ENCODE results near the gene SART1.
"Not testable (repeated sequence)": the region's sequence is repeated elsewhere in the genome, so short reads cannot be mapped to it uniquely, and the experiment has no call there.

The SART1 gene

DNA sequence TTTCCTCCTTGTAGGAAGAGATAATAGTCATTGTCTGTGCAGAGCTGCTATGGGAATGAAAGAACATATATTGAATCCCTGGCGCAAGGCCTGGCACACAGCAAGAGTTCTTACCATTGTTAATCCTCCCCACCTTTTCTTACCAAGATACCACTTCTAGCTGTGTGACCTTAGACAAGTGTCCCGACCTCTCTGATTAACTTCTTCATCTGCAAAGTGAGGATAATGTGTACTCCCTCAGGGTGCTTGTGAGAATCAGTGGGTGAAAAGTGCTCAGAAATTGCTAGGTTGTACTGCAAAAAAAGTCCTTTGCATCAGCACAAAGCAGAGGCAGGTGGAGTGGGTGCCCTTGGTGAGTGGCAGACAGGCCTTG lies 46.5 kb downstream of the SART1 start:
- Histone ChIP-seq H3K4me2 (ENCODE audit: low read length) (no peak overlapping the region), H3K27ac (ENCODE audit: low read depth, low read length, poor library complexity, severe bottlenecking) (no peak overlapping the region), H3K27me3 (ENCODE audit: insufficient read depth, low read length) (no peaks in the 10 kb centered on the region), H3K9me3 (ENCODE audit: low read length) (no peaks in the 10 kb centered on the region), H4K20me1 (ENCODE audit: insufficient read depth, low read length) (no peaks in the 10 kb centered on the region), H3K79me2 (ENCODE audit: insufficient read depth, low read length) (peaks cover 4% of the 10 kb centered on the region), H2AFZ (ENCODE audit: low read length) (no peak overlapping the region), H3F3A (ENCODE audit: insufficient read depth, low read length) (no peaks in the 10 kb centered on the region), H3K9me2 (ENCODE audit: low read depth, low read length) (no peaks in the 10 kb centered on the region), H3K4me1 (ENCODE audit: insufficient read depth, low read length, severe bottlenecking) (peaks cover 6% of the 10 kb centered on the region), H3K9ac (ENCODE audit: low read length) (no peak overlapping the region), H3K36me3 (ENCODE audit: insufficient read depth, low read length) (peaks cover 25% of the 10 kb centered on the region), H3K4me3 (ENCODE audit: low read depth, low read length, poor library complexity, severe bottlenecking) (no peak overlapping the region)
- TF ChIP-seq, protein P1, sequence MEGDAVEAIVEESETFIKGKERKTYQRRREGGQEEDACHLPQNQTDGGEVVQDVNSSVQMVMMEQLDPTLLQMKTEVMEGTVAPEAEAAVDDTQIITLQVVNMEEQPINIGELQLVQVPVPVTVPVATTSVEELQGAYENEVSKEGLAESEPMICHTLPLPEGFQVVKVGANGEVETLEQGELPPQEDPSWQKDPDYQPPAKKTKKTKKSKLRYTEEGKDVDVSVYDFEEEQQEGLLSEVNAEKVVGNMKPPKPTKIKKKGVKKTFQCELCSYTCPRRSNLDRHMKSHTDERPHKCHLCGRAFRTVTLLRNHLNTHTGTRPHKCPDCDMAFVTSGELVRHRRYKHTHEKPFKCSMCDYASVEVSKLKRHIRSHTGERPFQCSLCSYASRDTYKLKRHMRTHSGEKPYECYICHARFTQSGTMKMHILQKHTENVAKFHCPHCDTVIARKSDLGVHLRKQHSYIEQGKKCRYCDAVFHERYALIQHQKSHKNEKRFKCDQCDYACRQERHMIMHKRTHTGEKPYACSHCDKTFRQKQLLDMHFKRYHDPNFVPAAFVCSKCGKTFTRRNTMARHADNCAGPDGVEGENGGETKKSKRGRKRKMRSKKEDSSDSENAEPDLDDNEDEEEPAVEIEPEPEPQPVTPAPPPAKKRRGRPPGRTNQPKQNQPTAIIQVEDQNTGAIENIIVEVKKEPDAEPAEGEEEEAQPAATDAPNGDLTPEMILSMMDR (IDR thresholded peaks at IDR 0.05; ENCODE audit: low read length): no peak
- no peak for TF ChIP-seq EZH2 (IDR thresholded peaks at IDR 0.05; ENCODE audit: borderline replicate concordance, low read length)

DNA sequence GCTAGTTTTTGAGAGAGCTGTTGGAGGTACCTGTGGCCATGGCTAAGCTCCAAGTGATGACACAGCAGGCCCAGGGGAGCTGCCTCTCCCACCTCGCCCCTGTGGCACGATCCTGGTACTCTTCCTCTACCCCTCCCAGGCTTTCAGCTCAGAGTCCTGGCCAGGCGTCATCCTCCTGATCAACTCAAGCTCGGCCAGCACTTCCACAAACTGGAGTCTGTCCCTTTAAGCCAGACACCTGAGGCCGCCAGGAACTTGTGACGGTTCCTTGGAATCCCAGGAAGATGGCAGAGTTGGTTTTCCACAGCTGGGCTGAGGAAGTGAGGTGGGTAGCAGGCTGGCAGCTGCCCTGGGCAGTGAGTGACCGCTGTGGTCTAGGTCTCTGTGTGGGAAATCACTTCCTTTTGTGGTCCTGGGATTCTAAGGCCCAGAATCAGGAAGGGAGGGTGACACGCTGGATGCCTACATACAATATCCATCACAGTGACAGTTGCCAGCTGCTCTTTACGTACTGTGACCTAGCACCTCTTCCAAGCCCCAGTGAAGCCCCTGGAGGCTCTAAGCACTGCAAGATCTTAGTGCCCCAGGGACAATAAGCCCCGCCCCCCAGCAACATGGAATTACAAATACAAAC lies 47.1 kb downstream of the SART1 start:
- H2AFZ ChIP-seq (ENCODE audit: low read length): no peak overlapping the region
- H3K4me2 ChIP-seq (ENCODE audit: low read length): no peak overlapping the region
- peaks cover 1% of the 10 kb centered on the region for H3K4me1 ChIP-seq (ENCODE audit: insufficient read depth, low read length, severe bottlenecking)

DNA sequence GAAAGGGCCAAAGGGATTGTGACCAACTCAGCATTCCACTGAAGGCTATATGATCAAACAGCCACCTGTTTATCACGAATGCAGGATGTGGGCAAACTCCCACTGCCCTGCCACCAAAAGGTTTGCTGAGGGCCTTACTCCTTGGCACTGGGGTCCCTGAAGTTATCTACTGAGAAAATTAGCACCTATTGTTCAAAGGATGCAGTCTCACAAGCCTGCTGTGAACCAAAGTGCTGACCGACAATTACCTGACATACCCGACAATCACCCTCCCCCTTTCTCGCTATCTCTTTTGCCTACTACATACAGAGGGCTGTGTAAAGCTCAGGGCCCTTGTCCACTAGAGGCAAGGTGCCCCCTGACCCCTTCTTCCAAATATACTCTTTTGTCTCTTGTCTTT lies 48.5 kb downstream of the SART1 start:
- H3K27ac ChIP-seq (ENCODE audit: low read depth, low read length, poor library complexity, severe bottlenecking); H3F3A ChIP-seq (ENCODE audit: insufficient read depth, low read length); H4K20me1 ChIP-seq (ENCODE audit: insufficient read depth, low read length); H3K9me3 ChIP-seq (ENCODE audit: low read length); H3K79me2 ChIP-seq (ENCODE audit: insufficient read depth, low read length); H3K9me2 ChIP-seq (ENCODE audit: low read depth, low read length); H3K4me2 ChIP-seq (ENCODE audit: low read length); H3K9ac ChIP-seq (ENCODE audit: low read length); H2AFZ ChIP-seq (ENCODE audit: low read length); H3K27me3 ChIP-seq (ENCODE audit: insufficient read depth, low read length); H3K4me1 ChIP-seq (ENCODE audit: insufficient read depth, low read length, severe bottlenecking); H3K4me3 ChIP-seq (ENCODE audit: low read depth, low read length, poor library complexity, severe bottlenecking): not testable (repeated sequence)
- H3K36me3 ChIP-seq (ENCODE audit: insufficient read depth, low read length): peaks cover 11% of the 10 kb centered on the region; the same call in 1 of the 2 replicates

More for the DNA sequence above, 47.1 kb downstream of the SART1 start:
- H3K9ac ChIP-seq (ENCODE audit: low read length): no peak overlapping the region
- peaks cover 23% of the 10 kb centered on the region for H3K36me3 ChIP-seq (ENCODE audit: insufficient read depth, low read length)
- no peaks in the 10 kb centered on the region for H3K9me2 ChIP-seq (ENCODE audit: low read depth, low read length)
- H3K79me2 ChIP-seq (ENCODE audit: insufficient read depth, low read length): no peaks in the 10 kb centered on the region
- H3K4me3 ChIP-seq (ENCODE audit: low read depth, low read length, poor library complexity, severe bottlenecking): no peak overlapping the region
- no peaks in the 10 kb centered on the region for H3F3A ChIP-seq (ENCODE audit: insufficient read depth, low read length)
- H3K27ac ChIP-seq (ENCODE audit: low read depth, low read length, poor library complexity, severe bottlenecking): no peak overlapping the region
- H4K20me1 ChIP-seq (ENCODE audit: insufficient read depth, low read length): no peaks in the 10 kb centered on the region
- H3K9me3 ChIP-seq (ENCODE audit: low read length): no peaks in the 10 kb centered on the region
- no peaks in the 10 kb centered on the region for H3K27me3 ChIP-seq (ENCODE audit: insufficient read depth, low read length)
- no peak for TF ChIP-seq EZH2 (IDR thresholded peaks at IDR 0.05; ENCODE audit: borderline replicate concordance, low read length)
- TF ChIP-seq, protein P1 (IDR thresholded peaks at IDR 0.05; ENCODE audit: low read length): no peak

DNA sequence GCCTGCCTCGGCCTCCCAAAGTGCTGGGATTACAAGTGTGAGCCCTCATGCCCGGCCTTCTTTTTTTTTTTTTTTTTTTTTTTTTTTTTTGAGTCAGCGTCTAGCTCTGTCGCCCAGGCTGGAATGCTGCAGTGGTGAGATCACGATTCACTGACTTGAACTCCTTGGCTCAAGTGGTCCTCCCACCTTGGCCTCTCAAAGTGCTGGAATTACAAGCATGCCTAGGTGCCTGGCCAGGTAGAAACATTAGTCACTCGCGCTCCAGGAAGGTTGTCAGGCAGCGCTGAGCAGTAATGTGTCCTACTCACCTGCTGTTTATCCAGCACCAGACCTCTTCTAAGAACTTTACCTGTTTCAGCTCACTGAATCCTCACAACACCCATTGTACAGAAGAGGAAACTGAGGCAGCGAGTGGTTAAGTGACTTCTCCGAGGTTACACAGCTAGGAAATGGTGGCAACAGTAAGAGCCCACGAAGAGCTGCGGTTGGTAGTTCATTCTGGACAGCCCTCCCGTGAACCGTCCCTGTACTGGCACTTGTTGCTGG lies 49.8 kb downstream of the SART1 start:
- TF ChIP-seq, protein P1 (IDR thresholded peaks at IDR 0.05; ENCODE audit: low read length): no peak
- TF ChIP-seq EZH2 (IDR thresholded peaks at IDR 0.05; ENCODE audit: borderline replicate concordance, low read length): no peak
- H3K4me3 ChIP-seq (ENCODE audit: low read depth, low read length, poor library complexity, severe bottlenecking): no peak overlapping the region
- no peaks in the 10 kb centered on the region for H3K79me2 ChIP-seq (ENCODE audit: insufficient read depth, low read length)
- H3K9me3 ChIP-seq (ENCODE audit: low read length): no peaks in the 10 kb centered on the region
- no peaks in the 10 kb centered on the region for H3F3A ChIP-seq (ENCODE audit: insufficient read depth, low read length)
- no peaks in the 10 kb centered on the region for H3K36me3 ChIP-seq (ENCODE audit: insufficient read depth, low read length)
- H3K4me2 ChIP-seq (ENCODE audit: low read length): no peak overlapping the region
- H2AFZ ChIP-seq (ENCODE audit: low read length): no peak overlapping the region
- H3K9me2 ChIP-seq (ENCODE audit: low read depth, low read length): no peaks in the 10 kb centered on the region
- no peaks in the 10 kb centered on the region for H3K27me3 ChIP-seq (ENCODE audit: insufficient read depth, low read length)
- no peaks in the 10 kb centered on the region for H4K20me1 ChIP-seq (ENCODE audit: insufficient read depth, low read length)
- no peak overlapping the region for H3K27ac ChIP-seq (ENCODE audit: low read depth, low read length, poor library complexity, severe bottlenecking)
- H3K4me1 ChIP-seq (ENCODE audit: insufficient read depth, low read length, severe bottlenecking): no peaks in the 10 kb centered on the region
- no peak overlapping the region for H3K9ac ChIP-seq (ENCODE audit: low read length)

All from OCI-LY1 (cell line).